Measurements from ENCODE around the gene RUFY4.

DNA sequence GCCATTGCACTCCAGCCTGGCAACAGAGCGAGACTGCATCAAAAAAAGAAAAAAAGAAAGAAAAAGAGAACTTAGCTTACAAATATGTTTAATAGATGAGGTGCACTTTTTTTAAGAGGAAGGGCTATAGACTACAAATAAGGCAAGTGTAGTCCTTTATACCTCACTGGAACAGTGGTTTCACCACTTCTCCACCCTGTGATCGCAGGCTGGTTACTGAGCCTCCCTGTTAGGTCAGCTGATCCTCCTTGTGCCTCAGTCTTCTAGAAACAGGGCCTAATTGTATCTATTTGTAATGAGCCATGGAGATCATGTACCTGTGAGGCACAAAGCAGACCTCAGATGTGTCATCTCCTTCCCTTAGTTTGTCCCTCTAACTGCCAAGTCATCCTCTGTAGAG lies 61.3 kb downstream of the RUFY4 start:
- no peak for TF ChIP-seq CTCF (optimal IDR thresholded peaks at IDR 0.05 in 1 of 3, IDR thresholded peaks at IDR 0.05 in 1 of 3, conservative IDR thresholded peaks at IDR 0.05 in 1 of 3; ENCODE audit: extremely low read depth in 1 of 3, insufficient read depth in 2 of 3, low read length in 3 of 3)
- no peak for TF ChIP-seq EZH2 (IDR thresholded peaks at IDR 0.05; ENCODE audit: low read length)
